Trophoblast cell (in vitro differentiated cells and primary cell): ENCODE data around the gene CEBPB.

Experiments used
- DNase-seq, 2 donors: peaks; one replicate each; pipeline ENCODE4 v3.0.0-alpha.2; 2016
- H2AFZ ChIP-seq: 2 replicates; pipeline ENCODE4 v1.6.1; 2013; ENCODE audit warnings: low read length, moderate library complexity, mild to moderate bottlenecking; ENCODE audit not compliant: insufficient read depth, poor library complexity
- H2AK5ac ChIP-seq: 2 replicates; pipeline ENCODE4 v1.6.1; 2013; ENCODE audit warnings: mild to moderate bottlenecking, low read length
- H2BK120ac ChIP-seq: 2 replicates; pipeline ENCODE4 v1.6.1; 2013; ENCODE audit warnings: low read length, mild to moderate bottlenecking, moderate library complexity; ENCODE audit not compliant: insufficient read depth, poor library complexity
- H2BK12ac ChIP-seq: 2 replicates; pipeline ENCODE4 v1.6.1; 2013; ENCODE audit warnings: mild to moderate bottlenecking, low read length, moderate library complexity
- H2BK5ac ChIP-seq: 2 replicates; pipeline ENCODE4 v1.6.1; 2013; ENCODE audit warnings: low read length, low read depth, moderate library complexity, mild to moderate bottlenecking; ENCODE audit not compliant: poor library complexity
- H3K14ac ChIP-seq: 2 replicates; pipeline ENCODE4 v1.6.1; 2013; ENCODE audit warnings: mild to moderate bottlenecking, low read length
- H3K18ac ChIP-seq: 2 replicates; pipeline ENCODE4 v1.6.1; 2013; ENCODE audit warnings: mild to moderate bottlenecking, low read length
- H3K23ac ChIP-seq: 2 replicates; pipeline ENCODE4 v1.6.1; 2013; ENCODE audit warnings: low read length
- H3K27ac ChIP-seq: 2 replicates; pipeline ENCODE4 v1.5.1; 2013; ENCODE audit warnings: low read depth, mild to moderate bottlenecking, inconsistent platforms, low read length, moderate library complexity
- H3K27me3 ChIP-seq: 2 replicates; pipeline ENCODE4 v1.6.1; 2013; ENCODE audit warnings: inconsistent platforms, mild to moderate bottlenecking, low read length, moderate library complexity; ENCODE audit not compliant: insufficient read depth
- H3K36me3 ChIP-seq, 2 experiments: 1 replicate in 1 of 2; 2 replicates in 1 of 2; pipeline ENCODE4 v1.6.1; 2013; ENCODE audit warnings: low read length in 2 of 2, mild to moderate bottlenecking in 2 of 2, moderate library complexity in 1 of 2; ENCODE audit not compliant: insufficient read depth in 2 of 2, control insufficient read depth in 1 of 2
- H3K4ac ChIP-seq: 2 replicates; pipeline ENCODE4 v1.6.1; 2013; ENCODE audit warnings: low read depth, mild to moderate bottlenecking, low read length, moderate library complexity
- H3K4me1 ChIP-seq, 2 experiments: 1 replicate in 1 of 2; 2 replicates in 1 of 2; pipeline ENCODE4 v1.6.1; 2013; ENCODE audit warnings: low read length in 2 of 2, mild to moderate bottlenecking in 2 of 2, moderate library complexity in 1 of 2; ENCODE audit not compliant: insufficient read depth in 2 of 2, control insufficient read depth in 1 of 2
- H3K4me2 ChIP-seq: 2 replicates; pipeline ENCODE4 v1.6.1; 2013; ENCODE audit warnings: inconsistent platforms, mild to moderate bottlenecking, low read length, moderate library complexity
- H3K4me3 ChIP-seq: 2 replicates; pipeline ENCODE4 v1.5.1; 2013; ENCODE audit warnings: mild to moderate bottlenecking, low read depth, low read length, inconsistent platforms
- H3K79me1 ChIP-seq: one replicate; pipeline ENCODE4 v1.6.1; 2013; ENCODE audit warnings: low read length
- H3K79me2 ChIP-seq: 2 replicates; pipeline ENCODE4 v1.6.1; 2013; ENCODE audit warnings: low read length, mild to moderate bottlenecking; ENCODE audit not compliant: control insufficient read depth, insufficient read depth, poor library complexity
- H3K9ac ChIP-seq: 2 replicates; pipeline ENCODE4 v1.6.1; 2013; ENCODE audit warnings: mild to moderate bottlenecking, low read length
- H3K9me3 ChIP-seq: 2 replicates; pipeline ENCODE4 v1.6.1; 2013; ENCODE audit warnings: low read depth, mild to moderate bottlenecking, control low read depth, inconsistent platforms, low read length; ENCODE audit not compliant: insufficient read depth
- H4K12ac ChIP-seq: 2 replicates; pipeline ENCODE4 v1.6.1; 2013; ENCODE audit warnings: low read depth, mild to moderate bottlenecking, low read length, moderate library complexity
- H4K8ac ChIP-seq: 2 replicates; pipeline ENCODE4 v1.6.1; 2013; ENCODE audit warnings: low read depth, mild to moderate bottlenecking, low read length, moderate library complexity
- H4K91ac ChIP-seq: one replicate; pipeline ENCODE4 v1.6.1; 2013; ENCODE audit warnings: low read depth, mild to moderate bottlenecking, low read length, moderate library complexity
- WGBS: extraction: QIAGEN DNeasy Blood & Tissue Kit; methylation state at CpG from one replicate; pipeline ENCODE4 v1.1.7; 2013; ENCODE audit warnings: missing lambda C conversion rate; ENCODE audit not compliant: insufficient read length, insufficient coverage; ENCODE audit errors: extremely low coverage; 5-methylcytosine and 5-hydroxymethylcytosine counted together

Gene CEBPB

GRCh38 chr20:50202677-50203076, 12.0 kb downstream of the CEBPB start:
- Histone ChIP-seq H3K27ac (no peak overlapping the region), H3K79me1 (no peaks in the 10 kb centered on the region), H2BK12ac (no peak overlapping the region), H3K9ac (no peak overlapping the region), H3K4me2 (no peak overlapping the region), H3K36me3 (no peaks in the 10 kb centered on the region), H4K91ac (no peak overlapping the region), H2BK5ac (no peak overlapping the region), H2AFZ (no peak overlapping the region), H2BK120ac (no peak overlapping the region), H3K27me3 (no peaks in the 10 kb centered on the region), H3K9me3 (peaks cover 5% of the 10 kb centered on the region), H4K8ac (no peak overlapping the region), H2AK5ac (no peak overlapping the region), H3K4me1 (no peaks in the 10 kb centered on the region), H3K18ac (no peak overlapping the region), H3K4ac (no peak overlapping the region), H3K14ac (no peak overlapping the region), H4K12ac (no peak overlapping the region), H3K23ac (no peak overlapping the region), H3K4me3 (no peak overlapping the region), H3K79me2 (no peaks in the 10 kb centered on the region)
- no peak for DNase-seq
- WGBS: no CpG with 5 or more reads among the region's 5 CpGs

- H2BK120ac ChIP-seq: no peak overlapping the region
- H3K36me3 ChIP-seq: no peaks in the 10 kb centered on the region
- H3K27me3 ChIP-seq: no peaks in the 10 kb centered on the region
- H3K4me2 ChIP-seq: no peak overlapping the region
- no peak overlapping the region for H3K4ac ChIP-seq
- H3K9ac ChIP-seq: no peak overlapping the region
- H3K4me1 ChIP-seq: no peaks in the 10 kb centered on the region
- no peak overlapping the region for H3K4me3 ChIP-seq
- H3K14ac ChIP-seq: no peak overlapping the region
- no peak overlapping the region for H4K12ac ChIP-seq
- no peak overlapping the region for H3K18ac ChIP-seq
- no peak overlapping the region for H2BK12ac ChIP-seq
- no peaks in the 10 kb centered on the region for H3K79me2 ChIP-seq
- peaks cover 5% of the 10 kb centered on the region for H3K9me3 ChIP-seq
- H2AFZ ChIP-seq: no peak overlapping the region
- H4K8ac ChIP-seq: no peak overlapping the region
- no peak overlapping the region for H3K23ac ChIP-seq
- no peak overlapping the region for H3K27ac ChIP-seq
- H4K91ac ChIP-seq: no peak overlapping the region
- H2BK5ac ChIP-seq: no peak overlapping the region
- no CpG with 5 or more reads among the region's 5 CpGs for WGBS
- DNase-seq: no peak
- H3K79me1 ChIP-seq: no peaks in the 10 kb centered on the region
- H2AK5ac ChIP-seq: no peak overlapping the region
These were observed 13.6 kb downstream of the CEBPB start for GRCh38 chr20:50203951-50204937.

GRCh38 chr20:50207026-50207425, 16.4 kb downstream of the CEBPB start:
- no peak overlapping the region for H2AFZ ChIP-seq
- H4K91ac ChIP-seq: no peak overlapping the region
- H3K23ac ChIP-seq: no peak overlapping the region
- H2BK5ac ChIP-seq: no peak overlapping the region
- no peak overlapping the region for H2AK5ac ChIP-seq
- peaks cover 3% of the 10 kb centered on the region for H3K9me3 ChIP-seq
- H3K27ac ChIP-seq: no peak overlapping the region
- H2BK120ac ChIP-seq: no peak overlapping the region
- no peak overlapping the region for H4K8ac ChIP-seq
- H3K14ac ChIP-seq: no peak overlapping the region
- H3K36me3 ChIP-seq: no peaks in the 10 kb centered on the region
- no peak overlapping the region for H3K4me3 ChIP-seq
- H2BK12ac ChIP-seq: no peak overlapping the region
- no peak overlapping the region for H3K9ac ChIP-seq
- H3K4me2 ChIP-seq: no peak overlapping the region
- no peaks in the 10 kb centered on the region for H3K79me1 ChIP-seq
- no peaks in the 10 kb centered on the region for H3K79me2 ChIP-seq
- no peak overlapping the region for H3K18ac ChIP-seq
- DNase-seq: peak; percentile 56 to 62
- H3K4me1 ChIP-seq: no peaks in the 10 kb centered on the region
- H3K4ac ChIP-seq: no peak overlapping the region
- no peak overlapping the region for H4K12ac ChIP-seq
- H3K27me3 ChIP-seq: no peaks in the 10 kb centered on the region
- no CpG with 5 or more reads among the region's 1 CpG for WGBS

- Histone ChIP-seq H3K9me3 (peaks cover 3% of the 10 kb centered on the region), H3K14ac (no peak overlapping the region), H2BK12ac (no peak overlapping the region), H3K79me1 (no peaks in the 10 kb centered on the region), H2BK5ac (no peak overlapping the region), H3K18ac (no peak overlapping the region), H3K4me2 (no peak overlapping the region), H3K4me3 (no peak overlapping the region), H3K23ac (no peak overlapping the region), H4K91ac (no peak overlapping the region), H3K36me3 (no peaks in the 10 kb centered on the region), H4K12ac (no peak overlapping the region), H3K27me3 (no peaks in the 10 kb centered on the region), H3K79me2 (no peaks in the 10 kb centered on the region), H2AFZ (no peak overlapping the region), H4K8ac (no peak overlapping the region), H2BK120ac (no peak overlapping the region), H3K9ac (no peak overlapping the region), H3K4ac (no peak overlapping the region), H3K27ac (no peak overlapping the region), H2AK5ac (no peak overlapping the region), H3K4me1 (no peaks in the 10 kb centered on the region)
- no CpG with 5 or more reads among the region's 7 CpGs for WGBS
- DNase-seq: no peak
These were observed 17.5 kb downstream of the CEBPB start for GRCh38 chr20:50208085-50208491.
